ENCODE measurements around the gene MAG.

- TF ChIP-seq KAT7 (CRISPR knock-in tag; IDR thresholded peaks at IDR 0.05; ENCODE audit: borderline replicate concordance) (no peak), CTCF (IDR thresholded peaks at IDR 0.05) (no peak), JUN (CRISPR knock-in tag; IDR thresholded peaks at IDR 0.05) (no peak), TP53 (CRISPR knock-in tag; IDR thresholded peaks at IDR 0.05) (no peak), TEAD4 (CRISPR knock-in tag; IDR thresholded peaks at IDR 0.05) (no peak), E2F1 (CRISPR knock-in tag; IDR thresholded peaks at IDR 0.05) (no peak), ZNF121 (CRISPR knock-in tag; IDR thresholded peaks at IDR 0.05) (no peak), CREB1 (CRISPR knock-in tag; IDR thresholded peaks at IDR 0.05) (no peak), MAX (CRISPR knock-in tag; IDR thresholded peaks at IDR 0.05) (no peak), EMX1 (CRISPR knock-in tag; IDR thresholded peaks at IDR 0.05) (no peak), CDX4 (CRISPR knock-in tag; IDR thresholded peaks at IDR 0.05; ENCODE audit: borderline replicate concordance) (no peak)
These were observed 70.5 kb downstream of the MAG start for GRCh38 chr19:35362261-35363000.
